Measurements from ENCODE around the gene CCDC188.

GRCh38 chr22:20121856-20122415, 28.9 kb downstream of the CCDC188 start:
- TF ChIP-seq, protein P1, sequence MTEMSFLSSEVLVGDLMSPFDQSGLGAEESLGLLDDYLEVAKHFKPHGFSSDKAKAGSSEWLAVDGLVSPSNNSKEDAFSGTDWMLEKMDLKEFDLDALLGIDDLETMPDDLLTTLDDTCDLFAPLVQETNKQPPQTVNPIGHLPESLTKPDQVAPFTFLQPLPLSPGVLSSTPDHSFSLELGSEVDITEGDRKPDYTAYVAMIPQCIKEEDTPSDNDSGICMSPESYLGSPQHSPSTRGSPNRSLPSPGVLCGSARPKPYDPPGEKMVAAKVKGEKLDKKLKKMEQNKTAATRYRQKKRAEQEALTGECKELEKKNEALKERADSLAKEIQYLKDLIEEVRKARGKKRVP (CRISPR knock-in tag; IDR thresholded peaks at IDR 0.05), result no peak
- TF ChIP-seq CTCF (CRISPR knock-in tag; IDR thresholded peaks at IDR 0.05) (no peak), HOXA7 (CRISPR knock-in tag; IDR thresholded peaks at IDR 0.05) (no peak), RAD21 (CRISPR knock-in tag; IDR thresholded peaks at IDR 0.05) (no peak), ZSCAN12 (CRISPR knock-in tag; IDR thresholded peaks at IDR 0.05) (no peak), ZNF317 (CRISPR knock-in tag; IDR thresholded peaks at IDR 0.05) (no peak), RELA (CRISPR knock-in tag; IDR thresholded peaks at IDR 0.05) (no peak), RARA (CRISPR knock-in tag; IDR thresholded peaks at IDR 0.05) (no peak), RFX1 (IDR thresholded peaks at IDR 0.05) (no peak), TP53 (CRISPR knock-in tag; conservative IDR thresholded peaks at IDR 0.05) (no peak), ATF7 (IDR thresholded peaks at IDR 0.05) (no peak), ATF7 (CRISPR knock-in tag; IDR thresholded peaks at IDR 0.05) (no peak), RBM22 (optimal IDR thresholded peaks at IDR 0.05; ENCODE audit: low read length) (no peak)
- TF ChIP-seq, protein P2, sequence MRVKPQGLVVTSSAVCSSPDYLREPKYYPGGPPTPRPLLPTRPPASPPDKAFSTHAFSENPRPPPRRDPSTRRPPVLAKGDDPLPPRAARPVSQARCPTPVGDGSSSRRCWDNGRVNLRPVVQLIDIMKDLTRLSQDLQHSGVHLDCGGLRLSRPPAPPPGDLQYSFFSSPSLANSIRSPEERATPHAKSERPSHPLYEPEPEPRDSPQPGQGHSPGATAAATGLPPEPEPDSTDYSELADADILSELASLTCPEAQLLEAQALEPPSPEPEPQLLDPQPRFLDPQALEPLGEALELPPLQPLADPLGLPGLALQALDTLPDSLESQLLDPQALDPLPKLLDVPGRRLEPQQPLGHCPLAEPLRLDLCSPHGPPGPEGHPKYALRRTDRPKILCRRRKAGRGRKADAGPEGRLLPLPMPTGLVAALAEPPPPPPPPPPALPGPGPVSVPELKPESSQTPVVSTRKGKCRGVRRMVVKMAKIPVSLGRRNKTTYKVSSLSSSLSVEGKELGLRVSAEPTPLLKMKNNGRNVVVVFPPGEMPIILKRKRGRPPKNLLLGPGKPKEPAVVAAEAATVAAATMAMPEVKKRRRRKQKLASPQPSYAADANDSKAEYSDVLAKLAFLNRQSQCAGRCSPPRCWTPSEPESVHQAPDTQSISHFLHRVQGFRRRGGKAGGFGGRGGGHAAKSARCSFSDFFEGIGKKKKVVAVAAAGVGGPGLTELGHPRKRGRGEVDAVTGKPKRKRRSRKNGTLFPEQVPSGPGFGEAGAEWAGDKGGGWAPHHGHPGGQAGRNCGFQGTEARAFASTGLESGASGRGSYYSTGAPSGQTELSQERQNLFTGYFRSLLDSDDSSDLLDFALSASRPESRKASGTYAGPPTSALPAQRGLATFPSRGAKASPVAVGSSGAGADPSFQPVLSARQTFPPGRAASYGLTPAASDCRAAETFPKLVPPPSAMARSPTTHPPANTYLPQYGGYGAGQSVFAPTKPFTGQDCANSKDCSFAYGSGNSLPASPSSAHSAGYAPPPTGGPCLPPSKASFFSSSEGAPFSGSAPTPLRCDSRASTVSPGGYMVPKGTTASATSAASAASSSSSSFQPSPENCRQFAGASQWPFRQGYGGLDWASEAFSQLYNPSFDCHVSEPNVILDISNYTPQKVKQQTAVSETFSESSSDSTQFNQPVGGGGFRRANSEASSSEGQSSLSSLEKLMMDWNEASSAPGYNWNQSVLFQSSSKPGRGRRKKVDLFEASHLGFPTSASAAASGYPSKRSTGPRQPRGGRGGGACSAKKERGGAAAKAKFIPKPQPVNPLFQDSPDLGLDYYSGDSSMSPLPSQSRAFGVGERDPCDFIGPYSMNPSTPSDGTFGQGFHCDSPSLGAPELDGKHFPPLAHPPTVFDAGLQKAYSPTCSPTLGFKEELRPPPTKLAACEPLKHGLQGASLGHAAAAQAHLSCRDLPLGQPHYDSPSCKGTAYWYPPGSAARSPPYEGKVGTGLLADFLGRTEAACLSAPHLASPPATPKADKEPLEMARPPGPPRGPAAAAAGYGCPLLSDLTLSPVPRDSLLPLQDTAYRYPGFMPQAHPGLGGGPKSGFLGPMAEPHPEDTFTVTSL (CRISPR knock-in tag; IDR thresholded peaks at IDR 0.05; ENCODE audit: borderline replicate concordance), result no peak
